ENCODE data around the gene NACA2. TPM values are rescaled to one million over a fixed set of nuclear protein-coding genes. Genes with fewer than 3 reads are reported as not detected.

The NACA2 gene
- not detected in 5 replicates for total RNA-seq (2022; extraction: Qiagen RNA extraction; ENCODE audit: low read depth)

DNA sequence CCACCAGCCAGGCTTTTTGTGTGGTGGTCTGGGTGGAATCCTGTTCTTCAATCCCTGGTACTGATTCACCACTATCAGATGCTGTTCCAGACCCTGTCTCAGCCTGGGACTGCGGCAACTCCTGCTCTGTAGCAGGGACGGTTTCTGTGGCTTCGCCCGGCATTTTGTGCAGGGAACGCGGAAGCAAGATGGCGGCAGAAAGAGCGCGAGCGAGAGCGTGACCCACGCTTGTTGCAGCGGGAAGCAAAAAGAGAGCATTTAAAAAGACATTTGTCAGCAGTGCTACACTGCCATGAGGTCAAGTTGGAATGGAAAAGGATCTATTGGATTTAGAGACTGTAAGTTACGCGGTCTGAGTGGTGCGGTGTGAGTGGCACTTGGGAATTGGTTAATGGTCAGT lies at the start of gene NACA2:
TSS of gene NACA2 (minus strand) at position 202 of the 400 bp plus-strand sequence. CDS start at position 163, 39 bp downstream.

Other genes with a start within 250 kb of the NACA2 start
- 6.0 to 8.7 TPM (median 7.6 TPM) in 5 replicates for gene TBX2, start 191.4 kb downstream of the NACA2 start, total RNA-seq (2022; extraction: Qiagen RNA extraction; ENCODE audit: low read depth)
- gene TBX4, start 138.8 kb downstream of the NACA2 start, total RNA-seq (2022; extraction: Qiagen RNA extraction; ENCODE audit: low read depth), result 0.10 to 0.23 TPM (median 0.13 TPM) in 5 replicates

Data from A549 treated with DMSO at 1 μM for 4 hours (cell line).